Measurements from ENCODE around the gene RALGAPA2. TPM values are rescaled to one million over a fixed set of nuclear protein-coding genes. Genes with fewer than 3 reads are reported as not detected.

RALGAPA2 gene
- total RNA-seq, 1 experiment from 2014 or later, result 9.5 TPM

- peak; percentile 33 for DNase-seq (ENCODE audit: low read depth)
Measured at GRCh38 chr20:20465252-20465651, 247.2 kb downstream of the RALGAPA2 start.

DNA sequence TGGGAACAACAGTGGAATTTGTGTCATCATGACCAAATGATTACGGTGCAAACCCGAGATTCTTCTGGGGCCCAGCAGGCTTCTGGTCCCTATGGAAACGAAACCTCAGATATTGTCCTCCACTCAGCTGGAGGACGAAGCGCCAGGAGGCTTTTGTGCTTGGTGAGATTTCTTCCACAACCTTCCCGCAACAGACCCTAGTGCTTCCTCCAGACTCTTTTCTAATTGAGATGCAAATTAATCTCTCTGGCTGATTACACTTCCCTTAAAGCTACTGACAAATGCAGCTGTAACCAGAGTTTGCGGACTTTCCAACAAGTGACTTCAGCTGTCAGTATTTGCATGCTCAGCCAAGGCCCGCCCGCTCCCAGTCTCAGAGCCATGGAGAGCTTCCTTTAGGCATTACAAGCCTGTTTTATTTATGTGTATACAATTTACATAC, 248.5 kb downstream of the RALGAPA2 start:
- DNase-seq (ENCODE audit: low read depth), result peak; percentile 62

DNA sequence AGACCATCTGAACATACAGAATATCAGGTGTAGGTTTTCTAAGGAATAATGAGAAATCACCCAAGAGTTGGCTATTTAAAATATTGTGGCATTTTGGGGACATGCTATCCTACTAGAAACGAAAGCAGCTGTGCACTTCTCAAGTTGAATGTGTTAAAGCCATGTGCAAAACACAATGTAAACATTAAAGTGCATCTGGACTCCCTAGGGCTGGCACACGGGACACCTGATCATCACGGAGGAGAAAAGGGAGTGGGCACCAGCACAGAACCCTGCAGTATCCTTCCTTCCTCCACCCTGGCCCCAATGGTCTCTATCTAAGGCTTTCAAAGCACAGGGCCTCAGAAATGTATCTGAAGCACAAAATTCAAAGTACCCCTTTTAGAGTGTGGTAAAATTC, 250.3 kb downstream of the RALGAPA2 start:
- no peak for DNase-seq (ENCODE audit: low read depth)

DNA sequence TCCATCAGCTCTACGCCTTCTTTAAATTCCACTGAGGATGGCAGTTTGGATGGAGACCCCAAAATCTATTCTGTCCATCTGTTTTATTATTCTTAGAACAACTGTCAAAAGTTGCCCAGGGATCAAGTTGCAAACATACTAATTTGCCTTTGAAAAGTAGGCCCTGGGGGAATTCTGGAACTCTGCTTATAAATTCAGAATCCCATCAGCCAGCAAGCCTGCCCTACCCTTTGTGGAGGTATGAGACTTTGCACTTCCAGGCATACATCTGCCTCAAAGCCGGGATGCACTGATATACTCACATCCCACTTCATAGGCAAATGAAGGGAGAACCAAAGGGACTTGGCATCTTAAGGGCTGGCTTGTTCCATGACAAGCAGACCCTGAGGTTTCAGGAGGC, 250.9 kb downstream of the RALGAPA2 start:
- DNase-seq (ENCODE audit: low read depth), result peak; percentile 11

DNA sequence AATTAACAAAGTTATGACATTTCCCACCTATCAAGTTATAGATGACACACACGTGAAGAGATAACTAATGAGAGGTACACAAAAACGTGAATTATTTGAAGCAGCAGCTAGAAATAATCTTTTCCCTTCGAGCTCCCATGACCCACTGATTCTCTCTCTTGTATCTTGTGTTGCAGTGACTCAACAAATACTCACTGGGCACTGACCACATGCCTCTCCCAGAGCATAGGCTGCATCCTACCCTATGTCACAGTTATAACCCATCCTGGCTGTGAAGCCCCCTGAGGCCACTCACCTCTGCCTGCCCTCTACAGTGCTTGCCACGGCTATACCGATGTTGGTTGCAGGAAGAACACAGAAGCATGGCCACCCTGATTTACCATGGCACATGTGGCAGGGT, 252.7 kb downstream of the RALGAPA2 start:
- peak; percentile 59 for DNase-seq (ENCODE audit: low read depth)

DNA sequence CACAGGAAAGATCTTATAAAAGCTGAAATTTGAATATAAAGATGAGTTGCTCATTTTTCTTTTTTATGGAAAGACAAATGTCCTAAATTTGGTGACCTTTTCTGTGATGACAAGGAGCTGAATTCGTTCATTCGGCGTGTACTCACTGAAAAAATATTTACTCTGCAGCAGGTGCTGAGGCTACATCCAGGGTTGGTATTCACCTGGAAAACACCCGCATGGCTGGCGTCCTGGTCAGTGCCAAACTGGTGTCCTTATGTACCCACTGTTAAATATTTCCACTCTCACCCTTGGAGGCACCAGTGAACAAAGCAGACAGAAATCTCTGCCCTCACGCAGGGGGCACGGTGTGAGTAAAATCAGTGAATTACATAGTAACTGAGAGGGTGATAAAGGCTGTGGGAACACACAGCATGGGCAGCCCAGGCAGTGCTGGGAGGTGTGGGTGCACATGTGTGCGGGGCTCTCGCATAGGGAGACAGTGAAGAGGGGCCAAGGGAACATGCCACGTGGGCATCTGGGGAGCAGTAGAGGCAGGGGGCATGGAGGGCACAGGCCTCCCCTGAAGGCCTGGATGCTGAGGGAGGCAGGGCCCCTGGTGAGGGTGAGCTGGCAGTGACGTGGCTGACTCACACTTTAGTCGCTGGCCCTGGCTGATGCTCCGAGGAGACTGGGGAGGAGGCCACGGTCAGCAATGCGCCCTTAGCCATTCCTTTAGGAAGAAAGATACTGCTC, 254.9 kb downstream of the RALGAPA2 start:
- DNase-seq (ENCODE audit: low read depth), result peak; percentile 87

DNA sequence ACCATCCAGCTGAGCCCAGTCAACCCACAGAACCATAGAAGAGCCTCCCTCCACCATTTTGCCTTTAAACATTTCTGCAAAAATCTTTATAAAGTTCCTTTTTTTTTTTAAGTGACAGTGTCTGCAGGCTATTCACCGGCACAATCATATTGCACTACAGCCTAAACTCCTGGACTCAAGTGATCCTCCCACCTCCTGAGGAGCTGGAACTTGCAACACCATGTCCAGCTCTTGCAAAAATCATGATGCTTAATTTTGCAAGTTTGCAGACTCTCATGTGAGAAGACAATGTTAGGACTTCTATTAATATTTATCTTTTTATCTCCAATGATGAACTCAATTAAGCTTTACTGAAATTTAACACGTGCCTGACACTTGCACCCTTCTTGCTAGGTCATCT, 255.7 kb downstream of the RALGAPA2 start:
- DNase-seq (ENCODE audit: low read depth), result no peak

- DNase-seq (ENCODE audit: low read depth), result no peak
Measured at GRCh38 chr20:20455926-20456325, 256.5 kb downstream of the RALGAPA2 start.

DNA sequence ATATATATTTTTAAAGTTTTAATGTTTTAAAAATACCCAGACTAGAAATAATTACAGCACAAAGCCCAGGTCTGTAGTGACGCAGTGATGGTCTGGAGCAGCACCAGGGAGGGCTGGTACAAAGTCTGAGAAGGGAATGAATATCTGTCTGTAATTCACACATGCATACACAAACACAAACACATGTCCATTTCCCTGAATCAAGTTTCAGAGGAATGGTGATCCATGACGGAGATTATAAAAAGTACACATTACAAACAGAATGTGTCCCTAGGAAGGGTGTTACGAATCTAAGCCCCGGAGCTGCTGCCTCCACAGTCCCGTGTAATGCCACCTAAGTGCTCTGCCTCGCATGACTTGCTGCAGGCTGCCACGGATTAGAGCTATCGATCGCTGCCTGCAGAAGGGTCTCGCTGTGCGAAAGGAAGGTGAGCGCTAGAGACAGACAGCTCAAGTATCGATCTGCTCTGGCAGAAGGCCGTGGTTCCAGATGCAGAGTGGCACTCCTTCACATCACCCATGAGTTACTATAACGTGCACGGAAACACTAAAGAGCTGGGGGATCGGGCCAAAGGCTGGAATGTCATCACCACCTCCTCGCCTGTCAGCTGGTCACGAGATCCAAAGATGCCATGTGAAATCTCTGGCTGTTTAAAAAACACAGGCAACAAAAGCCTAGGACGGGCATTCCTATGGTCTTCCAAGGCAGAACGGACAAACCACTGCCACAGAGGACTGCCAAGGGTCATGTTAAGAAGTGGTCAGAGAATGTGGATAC, 257.4 kb downstream of the RALGAPA2 start:
- DNase-seq (ENCODE audit: low read depth), result no peak

DNA sequence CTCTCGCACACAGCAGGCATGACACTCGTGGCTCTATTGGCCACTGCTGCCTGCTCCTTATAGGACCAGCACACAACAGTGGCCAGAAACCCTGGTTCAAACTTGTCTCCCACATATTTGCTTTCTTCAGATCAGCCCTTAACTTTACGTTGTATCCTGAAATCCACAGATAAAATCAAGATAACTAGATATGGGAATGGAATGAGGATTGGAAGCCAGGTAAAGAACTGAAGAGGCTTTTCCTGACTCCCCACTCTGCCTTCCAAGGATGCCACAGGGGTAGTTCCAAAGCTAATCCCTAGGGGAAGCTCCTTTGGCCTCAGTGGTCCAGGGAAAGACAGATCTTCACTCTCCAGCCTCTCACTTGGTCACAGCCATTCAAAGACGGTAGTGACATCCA, 258.1 kb downstream of the RALGAPA2 start:
- no peak for DNase-seq (ENCODE audit: low read depth)

- DNase-seq (ENCODE audit: low read depth), result peak; percentile 91
Measured at GRCh38 chr20:20452254-20452676, 260.2 kb downstream of the RALGAPA2 start.

DNA sequence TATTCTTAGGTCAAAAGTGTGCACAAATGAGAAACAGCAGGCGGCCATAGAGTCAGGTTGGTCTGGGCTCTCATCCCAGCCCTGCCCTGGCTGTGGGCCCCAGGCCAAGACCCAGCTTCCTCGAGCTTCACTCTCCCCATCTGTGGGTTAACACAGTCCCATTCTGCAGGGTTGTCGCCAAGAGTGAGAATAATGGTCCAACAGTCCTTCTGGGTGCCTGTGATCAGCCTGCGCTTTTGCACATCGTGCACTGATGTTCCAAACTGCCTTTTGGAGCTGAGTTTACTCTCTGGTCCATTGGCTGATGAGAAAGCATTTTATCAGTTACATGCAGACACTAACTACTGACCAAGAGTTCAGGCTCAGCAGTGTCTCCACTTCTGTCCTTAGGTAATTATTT, 261.9 kb downstream of the RALGAPA2 start:
- no peak for DNase-seq (ENCODE audit: low read depth)

- DNase-seq (ENCODE audit: low read depth), result no peak
Measured at GRCh38 chr20:20448881-20449280, 263.6 kb downstream of the RALGAPA2 start.

DNA sequence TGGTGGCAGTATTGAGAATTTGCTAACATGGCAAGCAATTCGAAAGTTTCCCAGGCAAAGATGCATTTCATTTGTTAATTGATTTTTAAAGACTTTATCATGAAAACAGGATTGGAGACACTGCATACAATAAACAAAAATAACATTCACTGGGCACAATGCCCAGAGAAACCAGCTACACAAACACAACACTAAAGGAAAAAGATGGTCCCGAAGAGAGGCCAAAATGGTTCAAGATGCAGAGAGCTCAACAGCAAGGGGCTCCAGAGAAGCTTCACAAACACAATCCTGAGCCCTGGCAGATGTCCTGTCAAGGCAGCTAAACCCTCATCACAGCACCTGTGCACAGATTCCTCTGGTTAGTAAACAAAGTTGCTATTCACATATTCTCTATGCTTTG, 265.2 kb downstream of the RALGAPA2 start:
- DNase-seq (ENCODE audit: low read depth), result no peak

DNA sequence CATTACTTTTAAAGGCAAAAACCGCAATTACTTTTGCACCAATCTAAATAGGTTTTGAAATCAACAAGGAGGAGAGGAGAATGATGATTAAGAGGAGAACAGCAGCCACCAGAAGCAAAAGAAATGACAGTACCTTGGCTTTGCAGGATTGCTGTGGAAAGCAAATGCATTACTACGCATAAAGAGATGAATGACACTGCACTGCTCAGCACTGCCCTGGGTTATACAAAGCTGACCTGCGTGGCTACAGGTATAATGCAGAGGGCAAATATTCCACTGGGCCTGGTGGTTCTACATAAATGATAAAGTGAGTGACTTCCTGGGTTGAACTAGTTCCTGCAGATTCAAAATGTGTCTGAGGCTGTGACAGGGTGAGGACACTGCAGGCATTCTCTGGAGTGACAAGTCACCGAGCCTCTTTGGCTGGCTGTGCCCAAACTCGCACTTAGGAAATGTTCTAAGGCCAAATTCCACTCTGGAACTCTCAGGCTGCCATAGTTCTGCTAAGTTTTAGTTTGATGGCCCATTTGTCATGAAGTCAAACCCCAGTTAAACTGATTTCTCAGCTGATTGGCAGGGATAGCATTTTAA, 265.9 kb downstream of the RALGAPA2 start:
- DNase-seq (ENCODE audit: low read depth), result no peak

DNA sequence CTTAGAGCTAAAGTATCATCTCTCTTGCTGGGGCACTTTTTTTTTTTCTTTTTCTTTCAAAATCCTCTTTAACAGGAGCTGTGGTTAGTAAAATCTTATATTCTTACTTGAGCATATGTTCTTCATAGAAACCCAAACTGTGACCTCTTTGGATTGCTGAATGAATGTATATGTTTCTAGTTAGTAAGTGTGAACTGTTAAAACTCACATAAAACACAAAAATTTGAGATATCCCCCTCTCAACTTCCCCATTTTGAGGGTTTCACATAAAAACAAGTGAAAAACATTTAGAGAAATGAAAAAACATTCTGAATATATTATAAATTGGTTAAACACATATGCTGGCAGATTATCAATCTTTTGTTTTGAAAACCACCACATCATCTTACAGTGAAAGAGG, 266.4 kb downstream of the RALGAPA2 start:
- DNase-seq (ENCODE audit: low read depth), result no peak

GRCh38 chr20:20443504-20443903, 268.9 kb downstream of the RALGAPA2 start:
- no peak for DNase-seq (ENCODE audit: low read depth)

DNA sequence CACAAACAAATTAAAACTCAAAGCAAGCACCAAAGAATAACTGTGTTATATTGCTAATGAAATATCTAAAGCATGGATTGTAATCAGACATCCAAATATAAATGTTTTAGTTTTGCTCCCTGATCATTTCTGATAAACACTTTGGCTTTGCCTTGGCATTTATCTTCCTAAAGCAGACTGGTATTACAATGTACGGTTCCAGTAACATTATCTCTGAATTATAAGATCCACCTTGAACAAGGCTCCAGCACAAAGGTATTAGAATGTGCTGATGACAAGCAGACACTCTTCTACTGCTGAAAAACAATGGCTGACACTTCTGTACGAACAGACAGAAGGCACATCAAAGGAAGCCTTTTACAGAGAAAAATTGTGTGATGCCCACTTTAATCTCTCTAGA, 270.0 kb downstream of the RALGAPA2 start:
- DNase-seq (ENCODE audit: low read depth), result no peak

DNA sequence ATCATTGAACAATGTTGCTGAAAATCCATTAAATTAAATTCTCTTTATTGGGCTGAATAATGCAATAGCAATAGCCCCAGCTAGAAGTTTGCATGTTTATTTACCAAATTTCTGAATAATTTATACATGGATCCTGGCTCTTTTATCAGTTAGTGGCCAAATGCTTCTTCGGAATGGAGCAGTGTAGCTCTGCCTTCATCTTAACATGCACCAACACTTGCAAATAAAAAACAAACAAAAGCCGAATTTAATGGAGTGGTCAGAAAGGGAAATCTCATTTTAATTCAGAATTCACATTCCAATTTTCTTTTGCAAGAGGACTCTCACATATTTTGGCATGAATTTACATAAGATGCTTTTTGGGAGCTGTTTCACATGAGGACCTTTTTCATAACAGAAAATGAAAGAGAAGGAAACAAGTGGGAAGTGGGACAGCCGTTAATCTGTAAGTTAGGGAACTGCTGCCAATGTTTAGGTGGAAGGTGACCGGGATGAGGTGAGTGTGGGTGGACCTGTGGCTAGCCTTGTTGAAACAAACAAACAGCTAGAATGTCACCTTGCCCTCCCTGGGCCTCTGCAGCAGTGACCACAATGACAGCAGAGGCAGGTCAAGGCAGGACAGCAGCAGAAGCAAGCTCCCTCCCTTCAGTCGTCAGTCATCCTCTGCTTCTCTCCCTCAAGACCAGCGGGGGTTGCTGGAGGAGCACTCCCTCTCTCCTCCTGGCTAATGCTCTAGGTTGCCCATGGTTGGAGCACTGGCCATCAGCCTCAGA, 271.4 kb downstream of the RALGAPA2 start:
- DNase-seq (ENCODE audit: low read depth), result peak; percentile 47

DNA sequence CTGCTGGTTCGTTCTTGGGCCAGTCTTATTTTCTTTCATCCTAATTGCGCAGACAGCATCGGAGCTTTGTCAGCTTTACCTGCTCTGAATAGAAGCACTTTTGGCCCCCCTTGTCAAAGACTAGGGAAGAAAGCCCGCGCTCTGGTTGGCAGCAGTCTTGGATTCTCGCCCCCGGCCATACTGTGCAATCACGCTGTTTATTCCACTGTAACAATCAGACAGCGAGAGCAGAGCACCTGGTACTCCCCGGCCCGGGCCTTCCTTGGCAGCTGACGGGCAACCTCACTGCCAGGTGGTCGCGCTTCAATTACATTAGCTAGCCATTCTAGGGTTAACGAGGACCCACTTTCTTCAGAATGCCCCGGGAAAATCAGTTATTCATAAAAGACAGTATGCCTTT, 272.0 kb downstream of the RALGAPA2 start:
- DNase-seq (ENCODE audit: low read depth), result no peak

DNA sequence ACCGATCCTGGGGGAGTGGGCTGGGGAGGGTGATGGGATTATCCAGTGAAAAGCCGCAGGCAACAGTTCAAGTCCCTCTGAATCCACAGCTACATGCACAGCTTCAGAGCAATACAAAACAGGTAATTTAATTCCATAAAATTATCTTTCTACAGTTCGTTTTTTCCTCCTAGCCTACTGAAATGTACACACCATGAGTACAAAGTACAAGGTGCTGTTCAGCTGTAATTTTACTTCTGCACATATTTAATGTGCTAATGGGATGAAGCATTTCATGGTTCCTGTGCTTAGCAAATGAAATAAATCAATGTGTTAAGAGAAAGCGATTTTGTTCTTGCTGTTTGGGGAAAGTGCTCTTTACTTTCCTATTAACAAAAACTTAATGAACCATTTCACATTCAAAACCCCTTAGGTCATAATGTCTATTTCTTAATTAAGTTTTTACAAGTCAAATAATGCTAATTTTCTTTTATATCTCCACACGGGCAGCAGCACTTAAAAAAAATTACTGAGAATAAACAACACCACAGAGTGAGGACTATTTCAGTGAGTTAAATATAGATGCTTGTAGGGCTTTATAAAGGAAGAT, 272.7 kb downstream of the RALGAPA2 start:
- DNase-seq (ENCODE audit: low read depth), result no peak

DNA sequence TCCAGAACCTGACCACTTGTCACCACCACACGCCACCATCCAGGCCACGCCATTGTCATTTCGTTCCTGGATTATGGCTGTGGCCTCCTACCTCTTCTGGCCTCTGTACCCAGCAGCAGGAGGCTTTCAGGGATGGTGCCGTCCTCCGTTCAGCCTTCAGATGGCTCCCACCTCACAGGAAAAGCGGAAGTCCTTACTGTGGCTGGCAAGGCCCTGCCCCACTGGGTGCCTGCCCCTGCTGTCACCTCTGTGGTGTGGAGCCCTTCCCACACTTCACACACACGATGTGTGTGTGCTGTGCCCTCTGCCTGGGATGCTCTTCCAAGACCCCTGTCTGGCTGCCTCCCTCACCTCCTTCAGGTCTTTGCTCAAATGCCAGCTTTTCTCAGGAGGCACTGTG, 275.1 kb downstream of the RALGAPA2 start:
- no peak for DNase-seq (ENCODE audit: low read depth)

Measured in M059J (cell line).